ENCODE measurements around the gene RHOU.
A peak's percentile ranks its signal among the peaks of the same experiment; 100 is the strongest.

RHOU gene

GRCh38 chr1:228739826-228740225 is 4.5 kb downstream of the RHOU start:
- no peak for DNase-seq

- DNase-seq: no peak
These were observed 5.5 kb downstream of the RHOU start for GRCh38 chr1:228740543-228741317.

GRCh38 chr1:228742281-228742860 is 7.1 kb downstream of the RHOU start:
- DNase-seq: no peak

- DNase-seq: no peak
These were observed 8.1 kb downstream of the RHOU start for GRCh38 chr1:228743405-228743804.

GRCh38 chr1:228744356-228744755 is 9.1 kb downstream of the RHOU start:
- DNase-seq: no peak

GRCh38 chr1:228744918-228745317 is 9.6 kb downstream of the RHOU start:
- no peak for DNase-seq

- DNase-seq: no peak
These were observed 10.2 kb downstream of the RHOU start for GRCh38 chr1:228745497-228745896.

- DNase-seq: no peak
These were observed 12.1 kb downstream of the RHOU start for GRCh38 chr1:228747301-228747935.

- DNase-seq: no peak
These were observed 12.8 kb downstream of the RHOU start for GRCh38 chr1:228748029-228748428.

- peak; percentile 30 for DNase-seq
These were observed 13.2 kb downstream of the RHOU start for GRCh38 chr1:228748431-228748830.

- no peak for DNase-seq
These were observed 14.5 kb downstream of the RHOU start for GRCh38 chr1:228749765-228750164.

- DNase-seq: no peak
These were observed 15.6 kb downstream of the RHOU start for GRCh38 chr1:228750915-228751314.

GRCh38 chr1:228751360-228752098 is 16.2 kb downstream of the RHOU start:
- DNase-seq: no peak

- DNase-seq: no peak
These were observed 17.0 kb downstream of the RHOU start for GRCh38 chr1:228752258-228752657.

- no peak for DNase-seq
These were observed 17.5 kb downstream of the RHOU start for GRCh38 chr1:228752675-228753265.

- DNase-seq: no peak
These were observed 18.0 kb downstream of the RHOU start for GRCh38 chr1:228753287-228753686.

- DNase-seq: no peak
These were observed 18.6 kb downstream of the RHOU start for GRCh38 chr1:228753786-228754360.

GRCh38 chr1:228754646-228755268 is 19.5 kb downstream of the RHOU start:
- DNase-seq: no peak

- no peak for DNase-seq
These were observed 20.5 kb downstream of the RHOU start for GRCh38 chr1:228755800-228756199.

- DNase-seq: no peak
These were observed 21.2 kb downstream of the RHOU start for GRCh38 chr1:228756457-228756856.

GRCh38 chr1:228758447-228758846 is 23.2 kb downstream of the RHOU start:
- DNase-seq: no peak

- no peak for DNase-seq
These were observed 25.7 kb downstream of the RHOU start for GRCh38 chr1:228760979-228761378.

Data from stimulated activated CD4-positive, alpha-beta T cell treated with anti-CD3 and anti-CD28 coated beads, Interleukin-15, amount 100 ng/mL, for 24 hours (primary cell).